K562 (cell line): ENCODE data around the gene AKR1D1. TPM values are rescaled to one million over a fixed set of nuclear protein-coding genes. Genes with fewer than 3 reads are reported as not detected.

Source experiments
- BHLHE40 ChIP-seq: IDR thresholded peaks from 2 replicates; pipeline ENCODE4 v1.6.1; 2011; ENCODE audit warnings: low read length, improper control_type of control experiment
- DPF2 ChIP-seq: fragments of 450-650 bp; IDR thresholded peaks from 2 replicates; pipeline ENCODE4 v1.6.1; 2016
- E4F1 ChIP-seq: fragments of 250-450 bp; sonication (Bioruptor Pico); IDR thresholded peaks from 2 replicates; pipeline ENCODE4 v1.5.0; 2021; ENCODE audit warnings: mild to moderate bottlenecking, borderline replicate concordance
- ELK1 ChIP-seq: sonication (generic); formaldehyde crosslinking; IDR thresholded peaks from 2 replicates; pipeline ENCODE4 v1.8.1; 2022; ENCODE audit warnings: missing genetic modification reagents
- ETV1 ChIP-seq: fragments of 450-650 bp; conservative IDR thresholded peaks from 2 replicates; pipeline ENCODE4 v1.6.1; 2016; ENCODE audit warnings: missing genetic modification characterization, control low read depth, low read depth, missing compliant biosample characterization
- KLF1 ChIP-seq: fragments of 450-650 bp; IDR thresholded peaks from 2 replicates; pipeline ENCODE4 v1.6.1; 2016; ENCODE audit warnings: missing genetic modification characterization, missing compliant biosample characterization
- MEIS2 ChIP-seq: fragments of 450-650 bp; IDR thresholded peaks from 2 replicates; pipeline ENCODE4 v1.6.1; 2014; ENCODE audit warnings: mild to moderate bottlenecking; ENCODE audit not compliant: partially characterized antibody
- MTA2 ChIP-seq: fragments of 450-650 bp; IDR thresholded peaks from 2 replicates; pipeline ENCODE4 v1.6.1; 2016; ENCODE audit warnings: low read depth
- PURB ChIP-seq: sonication (generic); formaldehyde crosslinking; IDR thresholded peaks from 2 replicates; pipeline ENCODE4 v1.9.0; 2021; ENCODE audit warnings: low read depth, mild to moderate bottlenecking, missing genetic modification reagents
- ZMIZ1 ChIP-seq, 2 experiments: fragments of 150-350 bp in 1 of 2; IDR thresholded peaks; 2 replicates each; pipeline ENCODE4 v1.6.1; 2012 to 2016; ENCODE audit warnings: low read depth in 2 of 2, low read length in 2 of 2, mild to moderate bottlenecking in 1 of 2, moderate library complexity in 1 of 2
- ZNF316 ChIP-seq: fragments of 450-650 bp; IDR thresholded peaks from 2 replicates; pipeline ENCODE4 v1.6.1; 2016
- polyA plus RNA-seq, 8 experiments: library from polyadenylated mRNA; depleted of rRNA in 4 of 8; stranded (reverse) in 5 of 8; unstranded in 3 of 8; fragments of >200 nt; fragmentation: Nextera tagmentation in 2 of 8; fragmentation: Illumina TruSeq in 1 of 8; extraction: Ambion mirVana in 2 of 8; extraction: Trizol in 1 of 8; gene quantifications; 2 replicates each; pipeline versions ENCODE4 v1.2.1 to v1.2.3, GENCODE V29; 2011 to 2014; ENCODE audit warnings: inconsistent platforms in 1 of 8, missing spikeins in 1 of 8
- total RNA-seq, 7 experiments: library from RNA; depleted of rRNA in 6 of 7; stranded (reverse); fragments of >200 nt in 6 of 7; fragmentation: Illumina TruSeq in 2 of 7; extraction: Trizol in 2 of 7; gene quantifications; 2 replicates each; pipeline versions ENCODE4 v1.2.1 to v1.2.3, GENCODE V29; 2011 to 2021; ENCODE audit warnings: low replicate concordance in 1 of 7

AKR1D1 gene
- total and polyA plus RNA-seq, 9 of the 15 experiments (the other 6 are each of a cell fraction or from before 2014, with no cell fraction given), result not detected

GRCh38 chr7:138029126-138029525 is 47.1 kb upstream of the AKR1D1 start (continued):
- TF ChIP-seq ZMIZ1 (IDR thresholded peaks at IDR 0.05; ENCODE audit: low read depth in 2 of 2, low read length in 2 of 2) (no peak), PURB (CRISPR knock-in tag) (no peak), BHLHE40 (peak; percentile 49), ZNF316 (0 out of 2 replicates have a peak, but pooled peaks have one; percentile 35), E4F1 (CRISPR knock-in tag) (no peak), MEIS2 (peak; percentile 10), MTA2 (no peak), DPF2 (no peak), KLF1 (tag) (no peak), ETV1 (tag) (peak; percentile 65), ELK1 (no peak)
